IMR-90 (cell line): Measurements from ENCODE around the gene TOR1AIP2.

Experiments used
- CEBPB ChIP-seq: IDR thresholded peaks from 2 replicates; pipeline ENCODE4 v1.6.1; 2012; ENCODE audit warnings: low read depth, low read length, improper control_type of control experiment
- FOS ChIP-seq: fragments of 150-350 bp; IDR thresholded peaks from 2 replicates; pipeline ENCODE4 v1.6.1; 2016; ENCODE audit warnings: low read depth, low read length
- MXI1 ChIP-seq: IDR thresholded peaks from 2 replicates; pipeline ENCODE4 v1.6.1; 2012; ENCODE audit warnings: low read depth, mild to moderate bottlenecking, low read length, moderate library complexity, borderline replicate concordance
- POLR2A ChIP-seq: IDR thresholded peaks from 2 replicates; pipeline ENCODE4 v1.6.1; 2012; ENCODE audit warnings: mild to moderate bottlenecking, low read depth, low read length
- RAD21 ChIP-seq: IDR thresholded peaks from 2 replicates; pipeline ENCODE4 v1.6.1; 2012; ENCODE audit warnings: low read length, improper control_type of control experiment
- RFX5 ChIP-seq: IDR thresholded peaks from 2 replicates; pipeline ENCODE4 v1.8.0; 2012; ENCODE audit warnings: low read depth, mild to moderate bottlenecking, low read length, moderate library complexity
- TF ChIP-seq, protein P1 (sequence below): conservative IDR thresholded peaks from 2 replicates; pipeline ENCODE4 v1.5.1; 2012; ENCODE audit warnings: mild to moderate bottlenecking, low read depth, low read length, improper control_type of control experiment
- TF ChIP-seq, protein P2 (sequence below): fragments of 150-350 bp; IDR thresholded peaks from 2 replicates; pipeline ENCODE4 v1.6.1; 2016; ENCODE audit warnings: low read depth, mild to moderate bottlenecking, low read length, moderate library complexity, borderline replicate concordance
- TF ChIP-seq, protein P3 (sequence below): fragments of 150-350 bp; IDR thresholded peaks from 2 replicates; pipeline ENCODE4 v1.6.1; 2017; ENCODE audit warnings: mild to moderate bottlenecking, antibody characterized with exemption, low read length, low read depth

DNA sequence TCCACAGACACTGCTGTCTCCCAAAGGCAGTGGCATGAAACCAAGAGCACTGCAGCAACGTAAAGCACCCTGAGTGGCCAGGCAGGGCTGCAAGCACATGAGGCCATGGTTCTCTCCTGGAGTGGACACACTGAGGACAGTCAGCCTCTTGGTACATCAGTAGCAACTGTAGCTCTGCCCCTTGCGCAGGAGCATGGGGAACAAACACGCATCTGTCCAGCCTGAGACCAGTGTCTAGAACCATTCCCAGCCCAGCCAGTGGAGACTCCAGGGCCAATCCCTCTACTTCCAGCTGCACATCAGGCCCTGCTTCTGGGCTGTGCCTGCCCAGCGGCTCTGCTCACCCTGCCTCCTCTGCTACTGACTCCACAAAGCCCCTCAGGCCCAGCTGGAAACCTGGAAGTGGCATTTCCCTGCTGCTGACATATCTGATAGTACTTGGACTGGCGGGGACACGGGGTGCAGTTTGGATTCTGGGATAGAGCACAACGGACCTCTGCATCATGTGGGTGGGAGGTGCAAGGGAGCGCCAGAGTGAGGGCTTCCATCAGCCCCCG, 49.0 kb downstream of the TOR1AIP2 start:
- no peak for TF ChIP-seq POLR2A
- TF ChIP-seq CEBPB = no peak
- TF ChIP-seq MXI1 = no peak
- TF ChIP-seq, protein P1, sequence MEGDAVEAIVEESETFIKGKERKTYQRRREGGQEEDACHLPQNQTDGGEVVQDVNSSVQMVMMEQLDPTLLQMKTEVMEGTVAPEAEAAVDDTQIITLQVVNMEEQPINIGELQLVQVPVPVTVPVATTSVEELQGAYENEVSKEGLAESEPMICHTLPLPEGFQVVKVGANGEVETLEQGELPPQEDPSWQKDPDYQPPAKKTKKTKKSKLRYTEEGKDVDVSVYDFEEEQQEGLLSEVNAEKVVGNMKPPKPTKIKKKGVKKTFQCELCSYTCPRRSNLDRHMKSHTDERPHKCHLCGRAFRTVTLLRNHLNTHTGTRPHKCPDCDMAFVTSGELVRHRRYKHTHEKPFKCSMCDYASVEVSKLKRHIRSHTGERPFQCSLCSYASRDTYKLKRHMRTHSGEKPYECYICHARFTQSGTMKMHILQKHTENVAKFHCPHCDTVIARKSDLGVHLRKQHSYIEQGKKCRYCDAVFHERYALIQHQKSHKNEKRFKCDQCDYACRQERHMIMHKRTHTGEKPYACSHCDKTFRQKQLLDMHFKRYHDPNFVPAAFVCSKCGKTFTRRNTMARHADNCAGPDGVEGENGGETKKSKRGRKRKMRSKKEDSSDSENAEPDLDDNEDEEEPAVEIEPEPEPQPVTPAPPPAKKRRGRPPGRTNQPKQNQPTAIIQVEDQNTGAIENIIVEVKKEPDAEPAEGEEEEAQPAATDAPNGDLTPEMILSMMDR = no peak
- TF ChIP-seq, protein P2, sequence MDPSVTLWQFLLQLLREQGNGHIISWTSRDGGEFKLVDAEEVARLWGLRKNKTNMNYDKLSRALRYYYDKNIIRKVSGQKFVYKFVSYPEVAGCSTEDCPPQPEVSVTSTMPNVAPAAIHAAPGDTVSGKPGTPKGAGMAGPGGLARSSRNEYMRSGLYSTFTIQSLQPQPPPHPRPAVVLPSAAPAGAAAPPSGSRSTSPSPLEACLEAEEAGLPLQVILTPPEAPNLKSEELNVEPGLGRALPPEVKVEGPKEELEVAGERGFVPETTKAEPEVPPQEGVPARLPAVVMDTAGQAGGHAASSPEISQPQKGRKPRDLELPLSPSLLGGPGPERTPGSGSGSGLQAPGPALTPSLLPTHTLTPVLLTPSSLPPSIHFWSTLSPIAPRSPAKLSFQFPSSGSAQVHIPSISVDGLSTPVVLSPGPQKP = no peak
- no peak for TF ChIP-seq RAD21
- TF ChIP-seq, protein P3, sequence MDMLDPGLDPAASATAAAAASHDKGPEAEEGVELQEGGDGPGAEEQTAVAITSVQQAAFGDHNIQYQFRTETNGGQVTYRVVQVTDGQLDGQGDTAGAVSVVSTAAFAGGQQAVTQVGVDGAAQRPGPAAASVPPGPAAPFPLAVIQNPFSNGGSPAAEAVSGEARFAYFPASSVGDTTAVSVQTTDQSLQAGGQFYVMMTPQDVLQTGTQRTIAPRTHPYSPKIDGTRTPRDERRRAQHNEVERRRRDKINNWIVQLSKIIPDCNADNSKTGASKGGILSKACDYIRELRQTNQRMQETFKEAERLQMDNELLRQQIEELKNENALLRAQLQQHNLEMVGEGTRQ = no peak
- no peak for TF ChIP-seq RFX5
- TF ChIP-seq FOS = no peak
